BJ (cell line): ENCODE measurements around the gene TIMM13. TPM values are rescaled to one million over a fixed set of nuclear protein-coding genes. Genes with fewer than 3 reads are reported as not detected.

Experiments
- CTCF ChIA-PET: fragments of 350-600 bp; formaldehyde crosslinking; extraction: SDS; loops from one replicate; lab custom pipeline; 2021; ENCODE audit warnings: antibody characterized with exemption, inconsistent platforms; lab: Yijun Ruan, JAX
- POLR2A ChIA-PET: fragments of 300-600 bp; sonication (Branson Sonifier 250); formaldehyde crosslinking; extraction: SDS; loops from one replicate; lab custom pipeline; 2021; ENCODE audit warnings: antibody characterized with exemption; lab: Charles Lee
- DNase-seq: peaks from one replicate; pipeline ENCODE4 v3.0.0-alpha.2; 2011; ENCODE audit warnings: low read depth
- H3K27me3 ChIP-seq: 2 replicates; pipeline ENCODE4 v1.6.0; 2011; ENCODE audit warnings: low read length; ENCODE audit not compliant: control insufficient read depth, insufficient read depth
- H3K36me3 ChIP-seq: 2 replicates; pipeline ENCODE4 v1.5.1; 2011; ENCODE audit warnings: low read length; ENCODE audit not compliant: control insufficient read depth, insufficient read depth
- H3K4me3 ChIP-seq: 2 replicates; pipeline ENCODE4 v1.5.1; 2011; ENCODE audit warnings: low read depth, mild to moderate bottlenecking, control low read depth, low read length
- polyA plus RNA-seq: library from polyadenylated mRNA; depleted of rRNA; stranded (reverse); fragments of >200 nt; gene quantifications from 2 replicates; pipeline ENCODE4 v1.2.3, GENCODE V29; 2011
- TF ChIP-seq, protein P1 (sequence below): IDR thresholded peaks from 2 replicates; pipeline ENCODE4 v1.5.1; 2011; ENCODE audit warnings: low read depth, mild to moderate bottlenecking, control low read depth, inconsistent platforms, low read length, moderate library complexity; ENCODE audit not compliant: insufficient read depth

Gene TIMM13
- polyA plus RNA-seq, 1 experiment = 50.7 TPM

DNA sequence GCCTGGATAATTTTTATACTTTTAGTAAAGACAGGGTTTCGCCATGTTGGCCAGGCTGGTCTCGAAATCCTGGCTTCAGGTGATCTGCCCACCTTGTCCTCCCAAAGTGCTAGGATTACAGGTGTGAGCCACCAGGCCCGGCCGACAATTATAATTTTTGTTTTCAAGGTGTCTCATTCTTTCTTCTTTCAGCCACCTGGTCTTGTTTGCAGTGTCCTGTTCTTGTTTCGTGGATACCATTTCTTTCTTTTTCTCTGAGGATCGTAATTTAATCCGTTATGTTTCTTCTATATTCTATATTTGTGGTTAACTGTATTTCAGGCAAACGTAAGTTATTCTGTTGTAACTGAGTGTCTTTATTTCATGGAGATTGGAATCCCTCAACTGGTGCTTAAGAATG, 15.7 kb downstream of the TIMM13 start:
- TF ChIP-seq, protein P1, sequence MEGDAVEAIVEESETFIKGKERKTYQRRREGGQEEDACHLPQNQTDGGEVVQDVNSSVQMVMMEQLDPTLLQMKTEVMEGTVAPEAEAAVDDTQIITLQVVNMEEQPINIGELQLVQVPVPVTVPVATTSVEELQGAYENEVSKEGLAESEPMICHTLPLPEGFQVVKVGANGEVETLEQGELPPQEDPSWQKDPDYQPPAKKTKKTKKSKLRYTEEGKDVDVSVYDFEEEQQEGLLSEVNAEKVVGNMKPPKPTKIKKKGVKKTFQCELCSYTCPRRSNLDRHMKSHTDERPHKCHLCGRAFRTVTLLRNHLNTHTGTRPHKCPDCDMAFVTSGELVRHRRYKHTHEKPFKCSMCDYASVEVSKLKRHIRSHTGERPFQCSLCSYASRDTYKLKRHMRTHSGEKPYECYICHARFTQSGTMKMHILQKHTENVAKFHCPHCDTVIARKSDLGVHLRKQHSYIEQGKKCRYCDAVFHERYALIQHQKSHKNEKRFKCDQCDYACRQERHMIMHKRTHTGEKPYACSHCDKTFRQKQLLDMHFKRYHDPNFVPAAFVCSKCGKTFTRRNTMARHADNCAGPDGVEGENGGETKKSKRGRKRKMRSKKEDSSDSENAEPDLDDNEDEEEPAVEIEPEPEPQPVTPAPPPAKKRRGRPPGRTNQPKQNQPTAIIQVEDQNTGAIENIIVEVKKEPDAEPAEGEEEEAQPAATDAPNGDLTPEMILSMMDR = no peak
- POLR2A ChIA-PET = no interaction called here
- no peak overlapping the region for H3K4me3 ChIP-seq
- CTCF ChIA-PET = no interaction called here
- no peak for DNase-seq
- no peaks in the 10 kb centered on the region; the same call in 1 of the 2 replicates for H3K36me3 ChIP-seq
- no peaks in the 10 kb centered on the region for H3K27me3 ChIP-seq

DNA sequence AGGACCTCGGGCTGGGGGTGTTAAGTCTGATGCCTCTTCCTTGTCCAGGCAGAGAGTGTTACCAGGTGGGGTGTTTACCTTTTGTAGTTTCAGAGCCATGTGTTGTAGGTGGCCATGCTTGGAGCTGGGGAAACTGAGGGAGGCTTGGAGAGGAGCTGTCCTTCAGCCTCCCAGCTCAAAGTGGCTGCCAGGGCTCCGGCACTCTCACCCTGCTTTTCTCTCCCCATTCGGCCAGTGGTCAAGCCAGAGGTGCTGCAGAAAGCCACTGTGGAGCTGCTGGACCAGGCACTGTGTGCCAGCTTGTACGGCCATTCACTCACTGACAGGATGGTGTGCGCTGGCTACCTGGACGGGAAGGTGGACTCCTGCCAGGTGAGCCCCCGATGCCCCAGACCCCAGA, 17.4 kb downstream of the TIMM13 start:
- CTCF ChIA-PET = no interaction called here
- POLR2A ChIA-PET = no interaction called here
- Histone ChIP-seq H3K4me3 (no peak overlapping the region), H3K36me3 (no peaks in the 10 kb centered on the region), H3K27me3 (no peaks in the 10 kb centered on the region)
- TF ChIP-seq, protein P1 = no peak
- no peak for DNase-seq

DNA sequence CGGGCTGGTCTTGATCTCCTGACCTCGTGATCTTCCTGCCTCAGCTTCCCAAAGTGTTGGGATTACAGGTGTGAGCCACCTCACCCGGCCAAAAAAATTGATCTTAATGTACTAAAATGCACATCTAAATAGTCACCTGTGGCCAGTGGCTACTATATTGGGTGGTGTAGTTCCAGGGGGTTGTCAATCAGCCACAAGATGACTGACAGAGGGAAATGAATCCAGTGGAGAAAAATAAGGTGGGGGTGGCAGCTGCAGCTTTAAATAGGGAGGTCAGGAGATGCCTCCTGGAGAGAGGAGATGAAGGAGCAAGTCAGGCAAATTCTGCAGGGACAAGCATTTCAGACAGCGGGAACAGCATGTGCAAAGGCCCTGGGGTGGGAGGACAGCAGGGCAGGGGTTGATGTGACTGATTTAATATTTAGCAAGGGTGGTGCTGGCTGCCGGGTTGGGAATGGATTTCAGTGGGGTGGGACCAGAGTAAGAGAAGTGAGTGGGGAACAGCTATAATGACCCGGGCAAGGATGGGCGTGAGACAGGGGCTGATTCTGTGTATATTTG, 18.0 kb downstream of the TIMM13 start:
- ChIA-PET CTCF (no interaction called here), POLR2A (no interaction called here)
- no peaks in the 10 kb centered on the region for H3K36me3 ChIP-seq
- no peaks in the 10 kb centered on the region for H3K27me3 ChIP-seq
- TF ChIP-seq, protein P1 = no peak
- DNase-seq = no peak
- H3K4me3 ChIP-seq = no peak overlapping the region

DNA sequence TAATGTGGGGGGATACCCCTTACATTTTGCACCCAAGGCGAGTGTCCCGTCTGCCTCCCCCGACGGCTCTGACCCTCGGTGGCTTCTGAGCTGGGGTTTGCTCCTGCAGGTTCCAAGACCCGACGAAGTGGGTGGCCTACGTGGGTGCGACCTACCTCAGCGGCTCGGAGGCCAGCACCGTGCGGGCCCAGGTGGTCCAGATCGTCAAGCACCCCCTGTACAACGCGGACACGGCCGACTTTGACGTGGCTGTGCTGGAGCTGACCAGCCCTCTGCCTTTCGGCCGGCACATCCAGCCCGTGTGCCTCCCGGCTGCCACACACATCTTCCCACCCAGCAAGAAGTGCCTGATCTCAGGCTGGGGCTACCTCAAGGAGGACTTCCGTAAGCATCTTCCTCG, 19.1 kb downstream of the TIMM13 start:
- no peak overlapping the region for H3K4me3 ChIP-seq
- no peaks in the 10 kb centered on the region for H3K36me3 ChIP-seq
- TF ChIP-seq, protein P1 = no peak
- CTCF ChIA-PET = interaction anchor here (1.5 to 1.9 kb wide), 2 partner anchors 10 to 14 kb away, joined by 3 to 5 read pairs; no protein-coding TSS in a partner anchor
- no peaks in the 10 kb centered on the region for H3K27me3 ChIP-seq
- DNase-seq = no peak
- POLR2A ChIA-PET = no interaction called here

DNA sequence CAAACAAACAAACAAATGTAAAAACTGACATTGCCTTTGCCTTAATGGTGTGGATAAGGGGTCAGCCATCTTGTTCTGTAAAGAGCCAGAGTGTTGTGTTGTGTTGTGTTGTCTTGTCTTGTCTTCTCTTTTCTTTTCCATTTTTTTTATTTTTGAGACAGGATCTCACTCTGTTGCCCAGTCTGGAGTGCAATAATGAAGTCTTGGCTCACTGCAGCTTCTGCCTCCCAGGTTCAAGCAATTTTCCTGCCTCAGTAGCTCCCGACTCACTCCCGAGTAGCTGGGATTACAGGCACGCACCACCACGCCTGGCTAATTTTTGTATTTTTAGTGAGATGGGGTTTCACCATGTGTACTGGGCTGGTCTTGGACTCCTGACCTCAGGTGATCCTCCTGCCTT, 27.8 kb downstream of the TIMM13 start:
- POLR2A ChIA-PET = no interaction called here
- CTCF ChIA-PET = interaction anchor here (1.3 kb wide), 1 partner anchor 9 kb away, joined by 7 read pairs; no protein-coding TSS in a partner anchor
- H3K4me3 ChIP-seq = no peak overlapping the region
- DNase-seq = no peak
- TF ChIP-seq, protein P1 = no peak
- no peaks in the 10 kb centered on the region for H3K27me3 ChIP-seq
- no peaks in the 10 kb centered on the region for H3K36me3 ChIP-seq
